KBM-7 (cell line): ENCODE data around the gene HIRA.

Experiments used
- DNase-seq: peaks from one replicate; pipeline ENCODE4 v3.0.0-alpha.2; 2015
- in situ Hi-C: fragments of 300-500 bp; cut with MboI; formaldehyde crosslinking; loops from 2 replicates; pipeline ENCODE4 v1.14.3; 2020; ENCODE audit warnings: low sequenced_read_pairs, low pct_unique_long_range_greater_than_20kb, mixed read lengths

HIRA gene

DNA sequence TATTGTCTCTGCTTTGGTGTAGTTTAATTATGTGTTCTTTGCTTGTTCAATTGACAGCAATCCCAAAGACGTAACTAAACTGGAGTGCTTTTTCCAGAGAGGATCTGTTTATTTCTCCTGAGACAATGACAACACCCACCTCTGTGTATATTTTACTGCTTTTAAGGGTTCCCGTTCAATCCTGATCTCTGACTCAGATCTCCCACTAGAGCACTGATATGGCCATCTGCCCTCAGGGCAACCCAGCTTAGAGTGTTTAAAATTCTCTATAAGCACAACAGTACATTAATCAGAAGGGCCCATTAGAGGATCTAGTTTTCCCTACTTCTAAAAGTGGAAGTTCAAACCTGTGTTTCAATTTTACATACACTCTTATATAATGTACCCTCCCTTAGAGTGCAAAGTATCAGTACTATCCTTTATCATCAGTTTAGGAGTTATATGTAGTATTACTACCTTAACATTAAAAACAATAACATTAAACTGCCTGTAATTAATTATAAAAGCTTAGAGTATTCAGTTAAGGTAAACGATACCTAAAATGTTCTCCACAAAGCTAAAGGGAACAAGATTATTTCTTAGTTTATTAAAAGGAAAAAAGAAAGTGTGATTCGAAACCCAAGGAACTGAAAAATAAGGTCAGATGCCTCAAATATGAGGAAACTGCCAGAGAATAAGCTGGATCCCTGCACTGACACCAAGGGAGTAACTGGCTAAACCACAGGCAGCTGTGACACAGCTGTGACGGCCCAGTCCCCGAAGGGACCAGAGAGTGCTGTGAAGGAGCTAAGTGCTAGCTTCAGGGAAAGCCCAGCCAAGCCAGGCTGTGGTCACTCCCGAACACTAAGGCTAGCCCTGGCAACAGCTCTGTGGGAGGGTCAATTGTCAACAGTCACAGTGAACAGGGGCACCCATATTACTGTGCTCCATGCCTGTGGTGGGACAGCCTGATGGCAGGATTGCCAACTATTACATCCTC, 32.2 kb upstream of the HIRA start:
- in situ Hi-C loops: no loop called here
- no peak for DNase-seq

DNA sequence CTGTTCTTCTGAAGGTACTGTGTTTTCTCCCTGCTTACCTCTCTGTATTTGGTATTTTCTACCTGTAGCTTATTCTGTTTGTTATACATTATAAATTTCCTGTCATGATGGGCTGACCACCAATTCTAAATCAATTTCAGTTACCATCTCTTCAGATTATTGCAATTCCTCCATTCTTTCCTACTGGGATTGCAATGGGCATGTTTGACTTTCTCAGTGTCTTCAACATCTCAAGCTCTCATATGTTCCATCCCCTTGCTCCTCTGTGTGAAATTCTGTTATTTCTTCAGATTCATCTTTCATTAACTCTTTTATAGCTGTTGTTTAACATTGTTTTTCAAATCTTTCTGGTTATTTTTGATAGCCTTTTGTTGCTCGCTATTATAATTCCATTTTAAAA, 31.5 kb upstream of the HIRA start:
- no peak for DNase-seq
- in situ Hi-C loops: no loop called here

DNA sequence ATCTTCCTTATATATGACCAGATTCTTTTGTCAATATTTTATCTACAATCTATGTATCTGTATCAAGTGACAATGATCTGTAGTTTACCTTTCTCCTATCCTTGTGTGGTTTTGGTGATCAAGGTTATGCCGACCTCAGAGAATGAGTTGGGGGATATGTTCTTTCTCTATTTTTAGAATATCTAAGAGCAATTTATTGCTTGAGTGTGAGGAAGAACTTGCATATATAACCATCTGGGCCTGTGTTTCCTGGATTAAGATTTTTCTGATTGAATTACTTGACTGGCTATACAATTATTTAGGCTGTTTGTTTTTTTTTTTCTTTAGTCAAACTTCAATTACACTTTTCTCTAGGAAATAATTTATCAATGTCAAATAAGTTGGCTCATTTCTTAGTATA, 30.0 kb upstream of the HIRA start:
- no peak for DNase-seq
- in situ Hi-C loops: no loop called here

- DNase-seq: no peak
- in situ Hi-C loops: no loop called here
Measured at GRCh38 chr22:19460036-19460435, 28.5 kb upstream of the HIRA start.

DNA sequence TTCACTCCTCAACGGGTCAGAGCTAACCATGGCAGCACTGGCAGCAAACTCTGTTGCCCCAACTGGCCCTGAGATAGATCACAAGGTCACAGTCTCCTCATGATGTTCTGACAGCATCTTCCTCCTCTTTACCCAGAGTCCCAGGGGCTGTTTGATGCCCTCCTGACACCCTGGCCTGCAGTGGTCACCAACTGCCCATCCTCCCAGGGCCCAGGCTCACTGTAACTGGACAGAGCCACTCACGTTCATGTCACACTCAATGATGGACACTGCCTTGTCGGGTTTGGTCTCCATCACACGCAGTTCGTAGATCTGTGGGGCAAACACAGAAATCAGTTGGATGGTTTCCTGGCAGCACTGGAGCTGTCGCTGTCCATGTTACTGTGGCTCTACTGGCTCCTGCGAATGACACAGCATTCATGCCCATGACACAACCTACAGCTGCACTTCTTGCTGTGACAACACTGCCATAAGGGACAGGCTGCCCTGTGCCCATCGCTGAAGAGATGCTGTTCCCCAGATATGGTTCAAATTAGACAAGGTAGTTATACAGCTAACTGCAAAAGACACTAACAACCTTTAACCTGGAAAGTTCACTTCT, 26.4 kb upstream of the HIRA start:
- no peak for DNase-seq
- in situ Hi-C loops: no loop called here

- DNase-seq: no peak
Measured at GRCh38 chr22:19456541-19456940, 25.0 kb upstream of the HIRA start.

DNA sequence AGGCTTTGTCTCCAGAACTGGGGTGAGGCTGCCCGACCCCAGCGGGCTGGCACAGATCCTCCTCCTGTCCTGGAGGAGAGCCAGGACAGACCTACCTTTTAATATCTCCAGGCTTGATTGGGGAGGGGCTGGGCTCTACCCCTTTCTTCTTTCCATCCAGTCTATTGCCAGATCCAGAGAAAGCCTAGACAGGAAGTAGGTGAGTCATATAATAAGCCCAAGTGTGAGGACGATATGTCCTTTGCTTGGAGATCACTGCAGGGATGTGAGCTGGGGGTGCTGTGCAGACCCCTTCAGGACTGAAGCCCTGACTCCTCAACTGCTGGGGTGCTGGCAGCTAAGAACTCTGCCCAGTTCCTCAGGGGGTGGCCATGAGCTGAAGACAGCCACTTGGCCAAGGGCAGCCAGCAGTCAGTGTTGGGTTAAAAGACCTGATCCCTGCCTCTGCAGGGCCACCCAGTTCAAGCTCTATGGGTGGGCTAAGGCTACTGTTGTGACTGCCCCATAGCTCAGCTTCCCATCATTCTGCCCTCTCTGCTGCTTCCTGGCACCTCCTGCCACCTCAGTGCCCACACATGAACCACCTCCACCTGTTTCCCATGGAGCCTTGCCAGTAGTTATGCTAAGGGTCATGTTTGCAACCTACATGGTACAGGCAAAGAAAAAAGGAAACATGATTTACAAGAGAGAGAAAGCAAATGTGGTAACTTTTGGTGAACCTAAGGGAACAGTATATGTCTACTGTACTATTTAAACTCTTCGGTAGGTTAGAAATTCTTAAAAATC, 24.2 kb upstream of the HIRA start:
- in situ Hi-C loops: no loop called here
- DNase-seq: no peak

More at GRCh38 chr22:19456541-19456940, 25.0 kb upstream of the HIRA start:
- in situ Hi-C loops: no loop called here

DNA sequence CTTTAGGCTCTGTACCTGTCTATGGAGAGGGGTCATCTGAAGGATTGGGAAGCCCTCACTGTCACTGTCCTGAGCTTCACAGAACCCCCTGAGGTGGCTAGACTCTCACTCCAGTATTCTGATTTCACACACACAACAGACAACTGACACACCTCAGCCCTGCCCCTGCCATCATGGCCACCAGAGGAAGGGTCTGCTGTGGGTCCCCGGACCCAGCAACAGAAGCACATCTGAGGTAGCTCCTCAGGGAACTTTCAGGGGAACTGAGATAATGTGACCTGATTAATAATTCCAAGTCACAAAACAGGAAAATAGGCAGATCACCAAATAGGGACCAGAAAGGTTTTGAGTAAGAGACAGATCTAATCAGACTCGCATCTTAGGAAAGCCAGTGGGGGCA, 23.5 kb upstream of the HIRA start:
- in situ Hi-C loops: no loop called here
- DNase-seq: no peak

GRCh38 chr22:19454156-19454555, 22.6 kb upstream of the HIRA start:
- in situ Hi-C loops: no loop called here
- no peak for DNase-seq

DNA sequence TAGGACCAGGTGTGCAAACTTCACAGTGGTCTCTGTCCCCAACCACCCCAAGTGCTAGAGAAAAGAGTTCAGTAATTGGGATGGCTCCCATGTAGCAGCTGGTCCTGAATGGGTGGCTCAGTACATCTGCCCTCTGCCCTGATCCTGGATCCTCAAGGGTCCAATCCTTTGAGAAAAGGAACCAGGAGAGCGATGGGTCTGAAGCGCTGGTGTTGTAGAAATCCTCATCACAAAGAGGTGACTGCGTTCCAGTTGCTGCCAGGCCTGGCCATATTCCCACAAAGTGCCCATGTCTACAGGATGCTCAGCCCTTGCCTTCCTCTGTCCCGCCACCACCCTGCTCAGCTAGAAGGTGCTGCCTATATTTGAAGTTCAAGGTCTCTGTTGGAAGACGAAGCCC, 22.2 kb upstream of the HIRA start:
- DNase-seq: no peak
- in situ Hi-C loops: no loop called here

DNA sequence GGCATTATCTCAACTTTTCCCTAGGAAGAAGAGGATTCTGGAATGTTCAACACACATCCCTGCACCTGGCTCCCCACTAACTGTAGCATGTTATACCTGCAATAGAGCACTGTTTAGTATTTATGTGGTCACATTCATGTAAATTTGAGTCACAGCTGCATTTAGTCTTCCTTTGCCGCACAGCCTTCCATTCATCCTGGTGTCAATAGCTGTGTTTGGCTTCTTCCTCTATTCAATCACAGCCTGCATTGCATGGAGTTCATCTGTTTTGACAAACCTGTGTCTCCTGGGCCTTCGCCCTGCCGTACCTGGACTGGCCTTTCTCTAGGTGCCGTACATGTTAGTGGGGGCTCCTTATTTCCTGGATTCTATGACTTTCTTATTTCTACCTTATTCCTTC, 20.0 kb upstream of the HIRA start:
- DNase-seq: no peak
- in situ Hi-C loops: no loop called here

DNA sequence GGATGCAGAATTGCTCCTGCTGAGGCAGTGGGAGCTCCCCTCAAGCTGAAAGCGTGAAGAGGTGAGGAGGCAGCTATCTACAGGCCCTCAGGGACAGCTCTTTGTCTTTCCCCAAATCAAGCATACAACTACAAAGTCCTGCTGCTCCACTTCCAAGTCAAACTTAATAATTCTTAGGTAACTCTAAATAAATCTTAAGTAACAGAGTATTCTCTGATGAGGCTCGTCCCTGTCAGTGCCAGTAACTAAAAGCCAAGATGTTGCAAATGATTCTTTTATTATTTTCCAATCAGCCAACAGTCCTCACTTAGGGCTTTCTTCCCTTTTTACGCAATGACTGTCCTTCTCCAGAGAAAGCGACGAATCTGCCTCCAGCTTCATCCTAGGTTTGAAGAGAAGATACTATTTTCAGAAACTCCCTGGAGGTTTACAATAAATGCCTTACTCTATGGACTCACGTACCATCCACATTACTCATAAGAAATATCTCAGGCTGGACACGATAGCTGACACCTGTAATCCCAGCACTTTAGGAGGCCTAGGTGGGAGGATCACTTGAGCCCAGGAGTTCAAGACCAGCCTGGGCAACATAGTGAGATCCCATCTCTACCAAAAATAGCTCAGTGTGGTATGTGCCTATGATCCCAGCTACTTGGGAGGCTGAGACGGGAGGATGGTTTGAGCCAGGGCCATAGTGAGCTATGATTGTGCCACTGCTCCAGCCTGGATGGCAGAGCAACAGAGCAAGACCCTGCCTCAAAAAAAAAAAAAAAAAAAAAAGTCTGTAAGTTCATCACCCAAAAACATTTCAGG, 19.0 kb upstream of the HIRA start:
- in situ Hi-C loops: no loop called here
- DNase-seq: no peak

GRCh38 chr22:19449422-19449767, 17.9 kb upstream of the HIRA start:
- in situ Hi-C loops: no loop called here
- no peak for DNase-seq

DNA sequence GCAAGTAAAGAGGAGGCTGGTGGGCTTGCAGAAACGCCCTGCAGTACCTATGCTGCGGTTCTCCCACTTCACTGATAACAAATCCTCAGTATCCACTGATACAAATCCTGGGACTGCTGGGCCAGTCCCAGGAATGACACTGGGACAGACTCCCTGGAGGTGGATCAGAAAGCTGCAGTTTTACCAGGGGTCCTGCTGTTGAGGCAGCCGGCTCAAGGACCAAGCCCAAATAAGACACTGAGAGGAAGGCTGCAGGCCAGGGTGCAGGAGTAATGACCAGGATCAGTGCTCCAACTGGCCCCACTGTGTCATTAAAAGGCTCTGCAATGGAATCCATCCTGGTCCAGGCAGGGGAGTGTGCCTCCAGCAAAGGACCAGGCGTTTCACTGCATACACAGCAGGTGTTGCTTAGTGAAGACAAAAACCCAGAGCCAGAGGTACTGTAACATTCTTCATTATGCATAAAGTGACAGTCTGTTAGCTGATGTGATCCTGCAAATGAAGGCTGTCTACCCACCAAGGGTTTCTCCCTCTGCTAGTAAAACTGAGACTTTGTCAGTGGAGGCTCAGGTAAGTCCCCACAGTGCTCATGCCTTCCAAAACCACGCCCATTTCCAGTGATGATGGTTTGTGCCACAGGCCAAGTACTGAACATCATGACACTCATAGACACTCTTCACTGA, 17.3 kb upstream of the HIRA start:
- no peak for DNase-seq
- in situ Hi-C loops: no loop called here

- in situ Hi-C loops: no loop called here
- no peak for DNase-seq
Measured at GRCh38 chr22:19448076-19448607, 16.6 kb upstream of the HIRA start.

- in situ Hi-C loops: no loop called here
- DNase-seq: peak; percentile 94
Measured at GRCh38 chr22:19447330-19448075, 16.0 kb upstream of the HIRA start, which contains the start of gene C22orf39. Gene C22orf39, minus strand, starts transcription at chr22:19447711. Its CDS starts 23 bp downstream, at chr22:19447688.

- in situ Hi-C loops: no loop called here
- no peak for DNase-seq
Measured at GRCh38 chr22:19446603-19447329, 15.2 kb upstream of the HIRA start.
